Epithelial cell of esophagus (primary cell): ENCODE data around the gene MYBBP1A.

ENCODE experiments used
- DNase-seq: peaks from one replicate; pipeline ENCODE4 v3.0.0; 2010; ENCODE audit warnings: low read depth
- H3K4me3 ChIP-seq: 2 replicates; pipeline ENCODE4 v1.5.1; 2011; ENCODE audit warnings: mild to moderate bottlenecking, low read length, control low read depth
- TF ChIP-seq, protein P1 (sequence below): IDR thresholded peaks from 2 replicates; pipeline ENCODE4 v1.5.1; 2011; ENCODE audit warnings: low read depth, mild to moderate bottlenecking, low read length, control low read depth, inconsistent platforms; ENCODE audit not compliant: insufficient read depth; ENCODE audit errors: missing control alignments

Gene MYBBP1A

DNA sequence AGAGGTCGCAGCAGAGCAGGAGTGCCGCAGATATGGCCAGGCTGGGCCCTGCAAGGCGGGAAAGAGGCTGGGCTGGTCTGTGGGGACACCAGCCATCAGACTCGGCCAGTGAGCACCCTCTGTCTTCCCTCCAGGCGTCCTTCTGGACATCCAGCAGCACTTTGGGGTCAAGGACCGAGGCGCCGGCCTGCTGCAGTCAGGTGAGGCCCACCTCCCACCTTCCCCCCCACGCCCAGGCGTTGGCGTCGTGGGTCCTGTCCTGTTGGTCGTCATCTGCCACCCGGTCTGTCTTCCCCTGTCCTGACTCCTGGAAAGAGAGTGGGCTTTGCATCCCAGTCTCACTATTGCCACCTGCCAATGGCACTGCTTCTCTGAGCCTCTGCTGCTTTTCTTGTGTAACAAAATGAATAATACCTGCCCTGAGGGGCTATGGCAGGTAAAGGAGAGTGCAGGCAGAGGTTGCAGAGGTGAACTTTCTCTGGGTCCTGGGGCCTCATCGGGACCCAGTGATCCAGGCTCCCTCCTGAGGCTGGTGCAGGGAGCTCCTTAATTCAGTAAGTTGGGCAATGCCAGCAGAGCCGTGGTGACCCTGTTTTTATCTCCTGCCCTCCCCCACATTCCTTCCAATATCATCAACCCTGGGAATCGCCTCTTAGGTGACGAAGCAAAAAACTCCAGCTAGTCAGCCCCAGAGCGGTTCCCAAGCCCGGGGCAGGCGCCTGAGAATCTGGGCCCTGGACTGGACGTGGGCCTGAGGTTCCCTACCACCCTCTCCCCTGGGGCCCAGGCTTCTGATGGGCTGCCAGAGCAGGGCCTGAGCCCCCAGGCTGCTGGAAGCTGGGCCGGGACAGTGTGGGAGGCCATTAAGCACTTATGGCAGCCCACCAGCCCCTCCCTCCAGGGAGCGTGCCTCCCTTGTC is 41.8 kb downstream of the MYBBP1A start:
- peak; percentile 51 for DNase-seq
- TF ChIP-seq, protein P1, sequence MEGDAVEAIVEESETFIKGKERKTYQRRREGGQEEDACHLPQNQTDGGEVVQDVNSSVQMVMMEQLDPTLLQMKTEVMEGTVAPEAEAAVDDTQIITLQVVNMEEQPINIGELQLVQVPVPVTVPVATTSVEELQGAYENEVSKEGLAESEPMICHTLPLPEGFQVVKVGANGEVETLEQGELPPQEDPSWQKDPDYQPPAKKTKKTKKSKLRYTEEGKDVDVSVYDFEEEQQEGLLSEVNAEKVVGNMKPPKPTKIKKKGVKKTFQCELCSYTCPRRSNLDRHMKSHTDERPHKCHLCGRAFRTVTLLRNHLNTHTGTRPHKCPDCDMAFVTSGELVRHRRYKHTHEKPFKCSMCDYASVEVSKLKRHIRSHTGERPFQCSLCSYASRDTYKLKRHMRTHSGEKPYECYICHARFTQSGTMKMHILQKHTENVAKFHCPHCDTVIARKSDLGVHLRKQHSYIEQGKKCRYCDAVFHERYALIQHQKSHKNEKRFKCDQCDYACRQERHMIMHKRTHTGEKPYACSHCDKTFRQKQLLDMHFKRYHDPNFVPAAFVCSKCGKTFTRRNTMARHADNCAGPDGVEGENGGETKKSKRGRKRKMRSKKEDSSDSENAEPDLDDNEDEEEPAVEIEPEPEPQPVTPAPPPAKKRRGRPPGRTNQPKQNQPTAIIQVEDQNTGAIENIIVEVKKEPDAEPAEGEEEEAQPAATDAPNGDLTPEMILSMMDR = peak; percentile 25

DNA sequence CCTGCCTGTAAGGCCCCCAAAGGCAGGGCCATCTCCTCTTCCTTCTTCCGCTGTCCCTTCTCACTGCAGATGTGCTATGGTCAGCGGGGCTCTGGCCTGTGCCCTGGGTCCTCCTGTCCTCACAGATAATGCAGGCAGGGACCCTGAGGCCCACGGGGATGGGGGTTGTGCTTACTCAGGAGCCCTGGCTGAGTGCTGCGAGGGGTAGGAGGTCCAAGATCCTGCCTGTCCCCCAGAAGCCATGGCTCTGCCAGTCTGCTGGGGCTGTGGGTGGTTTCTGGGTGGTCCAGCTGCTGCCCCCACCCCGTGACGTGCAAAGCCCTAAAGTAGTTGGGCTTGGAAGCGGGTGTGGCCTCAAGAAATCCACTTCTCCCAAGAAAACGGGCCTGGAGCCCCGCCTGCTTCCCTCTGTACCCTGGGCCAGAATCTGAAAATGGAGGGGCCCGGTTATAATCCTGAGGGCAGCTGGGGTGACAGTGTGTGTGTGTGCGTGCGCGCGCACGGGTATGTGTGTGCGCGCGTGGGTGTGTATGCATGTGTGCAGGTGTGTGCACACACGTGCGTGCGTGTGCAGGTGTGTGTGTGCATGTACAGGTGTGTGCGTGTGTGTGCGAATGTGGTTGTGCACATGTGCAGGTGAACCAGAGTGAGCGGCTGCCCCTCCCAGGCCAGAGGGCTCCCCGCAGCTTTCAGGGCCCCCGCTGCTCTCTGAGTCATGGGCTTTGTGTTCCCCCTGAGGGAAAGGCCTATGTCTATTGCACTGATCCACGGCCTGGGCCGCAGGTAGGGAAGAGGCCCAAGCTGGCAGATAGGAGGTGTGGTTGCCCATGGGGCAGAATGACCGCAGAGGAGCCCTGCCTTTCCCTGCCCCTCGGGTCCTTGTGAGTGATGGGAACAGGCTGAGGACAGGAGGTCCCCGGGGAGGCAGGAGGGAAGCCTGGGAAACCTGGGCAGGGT is 42.8 kb downstream of the MYBBP1A start:
- TF ChIP-seq, protein P1 = no peak
- no peak for DNase-seq
- H3K4me3 ChIP-seq = no peak overlapping the region

More for the DNA sequence above, 41.8 kb downstream of the MYBBP1A start:
- H3K4me3 ChIP-seq = no peak overlapping the region

DNA sequence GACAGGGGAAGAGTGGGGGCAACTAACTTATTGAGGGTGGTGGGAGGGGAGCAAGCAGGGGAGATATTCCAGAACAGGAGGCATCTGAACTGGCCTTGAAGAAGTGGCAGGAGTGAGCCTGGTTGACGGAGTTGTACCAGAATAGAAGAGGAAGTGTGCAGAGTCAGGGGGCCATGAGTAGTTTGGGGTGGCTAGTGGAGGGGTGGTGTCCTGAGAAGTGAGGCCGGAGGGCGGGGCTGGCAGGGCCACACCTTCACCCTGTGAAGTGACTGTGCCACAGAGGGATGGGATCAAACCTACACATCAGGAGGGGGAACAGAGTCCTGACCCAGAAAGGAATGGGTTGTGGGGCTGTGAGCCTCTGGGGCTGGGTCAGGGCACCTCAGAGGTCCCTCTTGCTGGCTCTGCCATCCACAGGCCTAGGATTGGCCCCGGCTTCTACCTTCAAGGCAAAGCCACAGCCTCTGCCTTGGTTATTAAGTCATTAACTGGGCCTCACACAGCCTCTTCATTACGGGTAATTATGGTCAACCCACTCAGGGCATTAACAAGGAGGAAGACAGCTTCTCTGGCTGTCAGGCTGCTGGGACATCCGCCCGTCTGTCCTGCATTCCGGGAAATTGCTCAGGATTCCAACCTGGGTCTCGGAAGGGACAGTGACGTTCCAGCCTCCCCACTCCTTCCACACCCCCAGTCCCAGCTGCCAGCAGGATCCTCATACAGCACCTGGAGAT is 43.8 kb downstream of the MYBBP1A start:
- TF ChIP-seq, protein P1 = no peak
- DNase-seq = no peak
- no peak overlapping the region for H3K4me3 ChIP-seq

DNA sequence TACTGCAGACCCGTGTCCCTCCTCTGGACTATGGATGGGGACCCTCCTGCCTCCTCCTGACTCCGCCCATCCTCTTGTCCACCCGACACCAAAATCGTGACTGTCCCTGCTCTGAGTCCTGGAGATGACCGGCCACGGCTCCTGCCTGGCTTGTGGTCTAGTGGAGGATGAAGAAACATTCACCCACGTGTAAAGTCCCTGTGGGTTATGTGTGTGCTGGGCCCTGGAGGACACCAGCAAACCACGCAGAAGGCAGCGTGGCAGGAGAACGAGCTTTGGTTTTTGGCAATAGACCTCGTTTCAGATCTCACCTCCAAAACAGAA is 44.6 kb downstream of the MYBBP1A start:
- no peak overlapping the region for H3K4me3 ChIP-seq
- DNase-seq = no peak
- TF ChIP-seq, protein P1 = no peak

DNA sequence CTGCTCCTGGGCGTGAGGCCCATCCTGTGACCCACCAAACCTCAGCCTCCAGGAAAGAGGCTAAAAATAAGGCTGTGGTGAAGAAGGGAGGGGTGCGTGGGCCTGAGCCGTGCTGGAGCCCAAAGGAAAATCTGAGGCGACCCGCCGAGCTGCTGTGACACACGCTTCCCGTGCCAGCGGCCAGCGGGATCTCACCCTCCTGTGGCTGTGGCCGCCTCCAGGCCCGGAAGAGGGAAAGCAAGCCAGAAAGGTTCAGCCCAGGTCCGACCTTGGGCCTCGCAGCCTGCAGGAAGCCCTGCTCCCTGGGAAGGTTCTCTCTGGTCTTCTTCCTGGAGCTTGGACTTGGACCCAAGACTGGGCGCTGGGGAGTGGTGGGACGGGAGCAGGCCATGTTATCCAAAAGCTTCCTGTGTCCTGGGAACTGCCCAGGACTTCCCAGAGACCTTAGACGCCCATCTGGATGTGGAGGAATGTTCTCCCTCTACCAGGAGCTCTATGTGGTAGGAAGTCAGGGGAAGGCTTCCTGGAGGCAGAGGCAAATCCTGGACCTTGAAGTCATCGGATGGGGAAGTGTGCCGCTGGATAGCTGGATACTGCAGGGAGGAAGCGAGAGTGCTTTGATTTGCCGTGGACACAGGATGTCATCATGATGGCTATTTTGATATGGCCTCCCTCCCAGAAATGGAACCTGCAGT is 45.1 kb downstream of the MYBBP1A start:
- TF ChIP-seq, protein P1 = no peak
- no peak for DNase-seq
- no peak overlapping the region for H3K4me3 ChIP-seq

DNA sequence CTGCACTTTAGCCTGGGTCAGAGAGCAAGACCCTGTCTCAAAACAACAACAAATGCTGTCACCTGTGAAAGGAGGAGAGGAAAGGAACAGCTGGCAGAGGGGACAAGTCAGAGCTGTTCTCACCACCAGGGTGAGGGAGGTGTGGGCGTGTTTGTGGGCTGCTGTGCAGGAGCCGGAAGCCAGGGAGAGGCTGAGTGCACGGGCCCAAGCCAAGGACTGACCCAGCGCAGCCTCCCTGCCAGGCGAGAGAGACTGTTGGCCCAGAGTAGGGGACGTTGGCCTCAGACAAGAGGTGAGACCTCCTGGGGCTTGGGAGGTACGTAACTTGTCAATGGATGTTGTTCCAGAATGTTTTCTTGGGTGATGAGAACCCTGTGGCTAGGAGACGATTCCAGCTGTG is 45.8 kb downstream of the MYBBP1A start:
- no peak for DNase-seq
- TF ChIP-seq, protein P1 = no peak
- H3K4me3 ChIP-seq = no peak overlapping the region
